LNCaP clone FGC (cell line): ENCODE data around the gene NME3.

Experiments
- DNase-seq: peaks from one replicate; pipeline ENCODE4 v3.0.0-alpha.2; 2011; ENCODE audit warnings: low read depth
- H3K4me3 ChIP-seq: 2 replicates; pipeline ENCODE4 v1.5.1; 2011; ENCODE audit warnings: mild to moderate bottlenecking, low read depth, low read length, control low read depth
- TF ChIP-seq, protein P1 (sequence below): IDR thresholded peaks from 2 replicates; pipeline ENCODE4 v1.5.1; 2012; ENCODE audit warnings: mild to moderate bottlenecking; ENCODE audit not compliant: control insufficient read depth, insufficient read depth; ENCODE audit errors: extremely low read depth

The NME3 gene

DNA sequence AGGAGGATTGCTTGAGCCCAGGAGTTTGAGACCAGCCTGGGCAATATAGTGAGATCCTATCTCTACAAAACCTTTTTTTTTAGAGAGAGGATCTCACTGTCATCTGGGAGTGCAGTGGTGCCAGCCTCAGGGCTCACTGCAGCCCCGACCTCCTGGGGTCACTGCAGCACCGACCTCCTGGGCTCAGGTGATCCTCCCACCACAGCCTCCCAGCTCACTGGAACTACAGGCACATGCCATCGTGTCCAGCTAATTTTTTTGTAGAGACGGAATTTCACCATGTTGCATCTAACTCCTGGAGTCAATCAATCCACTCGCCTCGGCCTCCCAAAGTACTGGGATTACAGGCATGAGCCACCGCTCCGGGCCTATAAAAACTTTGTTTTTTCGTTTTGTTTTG is 50.0 kb downstream of the NME3 start:
- TF ChIP-seq, protein P1, sequence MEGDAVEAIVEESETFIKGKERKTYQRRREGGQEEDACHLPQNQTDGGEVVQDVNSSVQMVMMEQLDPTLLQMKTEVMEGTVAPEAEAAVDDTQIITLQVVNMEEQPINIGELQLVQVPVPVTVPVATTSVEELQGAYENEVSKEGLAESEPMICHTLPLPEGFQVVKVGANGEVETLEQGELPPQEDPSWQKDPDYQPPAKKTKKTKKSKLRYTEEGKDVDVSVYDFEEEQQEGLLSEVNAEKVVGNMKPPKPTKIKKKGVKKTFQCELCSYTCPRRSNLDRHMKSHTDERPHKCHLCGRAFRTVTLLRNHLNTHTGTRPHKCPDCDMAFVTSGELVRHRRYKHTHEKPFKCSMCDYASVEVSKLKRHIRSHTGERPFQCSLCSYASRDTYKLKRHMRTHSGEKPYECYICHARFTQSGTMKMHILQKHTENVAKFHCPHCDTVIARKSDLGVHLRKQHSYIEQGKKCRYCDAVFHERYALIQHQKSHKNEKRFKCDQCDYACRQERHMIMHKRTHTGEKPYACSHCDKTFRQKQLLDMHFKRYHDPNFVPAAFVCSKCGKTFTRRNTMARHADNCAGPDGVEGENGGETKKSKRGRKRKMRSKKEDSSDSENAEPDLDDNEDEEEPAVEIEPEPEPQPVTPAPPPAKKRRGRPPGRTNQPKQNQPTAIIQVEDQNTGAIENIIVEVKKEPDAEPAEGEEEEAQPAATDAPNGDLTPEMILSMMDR: no peak
- no peak overlapping the region for H3K4me3 ChIP-seq
- no peak for DNase-seq
